BJ (cell line): ENCODE data around the gene MAML3. TPM values are rescaled to one million over a fixed set of nuclear protein-coding genes. Genes with fewer than 3 reads are reported as not detected.
"Not testable (repeated sequence)": the region's sequence is repeated elsewhere in the genome, so short reads cannot be mapped to it uniquely, and the experiment has no call there.

Experiments
- CTCF ChIA-PET: fragments of 350-600 bp; formaldehyde crosslinking; extraction: SDS; loops from one replicate; lab custom pipeline; 2021; ENCODE audit warnings: antibody characterized with exemption, inconsistent platforms; lab: Yijun Ruan, JAX
- POLR2A ChIA-PET: fragments of 300-600 bp; sonication (Branson Sonifier 250); formaldehyde crosslinking; extraction: SDS; loops from one replicate; lab custom pipeline; 2021; ENCODE audit warnings: antibody characterized with exemption; lab: Charles Lee
- DNase-seq: peaks from one replicate; pipeline ENCODE4 v3.0.0-alpha.2; 2011; ENCODE audit warnings: low read depth
- H3K27me3 ChIP-seq: 2 replicates; pipeline ENCODE4 v1.6.0; 2011; ENCODE audit warnings: low read length; ENCODE audit not compliant: control insufficient read depth, insufficient read depth
- H3K36me3 ChIP-seq: 2 replicates; pipeline ENCODE4 v1.5.1; 2011; ENCODE audit warnings: low read length; ENCODE audit not compliant: control insufficient read depth, insufficient read depth
- H3K4me3 ChIP-seq: 2 replicates; pipeline ENCODE4 v1.5.1; 2011; ENCODE audit warnings: low read depth, mild to moderate bottlenecking, control low read depth, low read length
- polyA plus RNA-seq: library from polyadenylated mRNA; depleted of rRNA; stranded (reverse); fragments of >200 nt; gene quantifications from 2 replicates; pipeline ENCODE4 v1.2.3, GENCODE V29; 2011
- TF ChIP-seq, protein P1 (sequence below): IDR thresholded peaks from 2 replicates; pipeline ENCODE4 v1.5.1; 2011; ENCODE audit warnings: low read depth, mild to moderate bottlenecking, control low read depth, inconsistent platforms, low read length, moderate library complexity; ENCODE audit not compliant: insufficient read depth

MAML3 gene
- polyA plus RNA-seq, 1 experiment = 1.6 TPM

DNA sequence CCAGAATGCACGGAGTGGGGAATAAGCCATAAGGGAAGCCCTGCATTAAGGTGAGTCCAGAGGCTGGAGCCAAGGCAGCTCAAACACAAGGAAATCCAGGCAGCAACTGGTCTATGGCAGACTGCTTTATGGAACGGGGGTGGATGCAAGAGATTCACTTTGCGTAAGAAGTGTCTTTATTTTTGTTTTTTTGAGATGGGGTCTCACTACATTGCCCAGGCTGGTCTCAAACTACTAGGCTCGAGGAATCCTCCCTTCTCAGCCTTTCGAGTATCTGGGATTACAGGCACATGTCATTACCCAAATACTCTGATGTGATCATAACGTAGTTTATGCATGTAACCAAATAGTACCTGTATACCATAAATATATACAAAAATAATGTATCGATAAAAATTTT lies 199.5 kb downstream of the MAML3 start:
- Histone ChIP-seq H3K36me3 (no peaks in the 10 kb centered on the region), H3K4me3 (no peak overlapping the region), H3K27me3 (peaks cover 3% of the 10 kb centered on the region)
- POLR2A ChIA-PET = interaction anchor here (0.5 kb wide), 1 partner anchor 412 kb away, joined by 17 read pairs; no protein-coding TSS in a partner anchor
- DNase-seq = no peak
- TF ChIP-seq, protein P1, sequence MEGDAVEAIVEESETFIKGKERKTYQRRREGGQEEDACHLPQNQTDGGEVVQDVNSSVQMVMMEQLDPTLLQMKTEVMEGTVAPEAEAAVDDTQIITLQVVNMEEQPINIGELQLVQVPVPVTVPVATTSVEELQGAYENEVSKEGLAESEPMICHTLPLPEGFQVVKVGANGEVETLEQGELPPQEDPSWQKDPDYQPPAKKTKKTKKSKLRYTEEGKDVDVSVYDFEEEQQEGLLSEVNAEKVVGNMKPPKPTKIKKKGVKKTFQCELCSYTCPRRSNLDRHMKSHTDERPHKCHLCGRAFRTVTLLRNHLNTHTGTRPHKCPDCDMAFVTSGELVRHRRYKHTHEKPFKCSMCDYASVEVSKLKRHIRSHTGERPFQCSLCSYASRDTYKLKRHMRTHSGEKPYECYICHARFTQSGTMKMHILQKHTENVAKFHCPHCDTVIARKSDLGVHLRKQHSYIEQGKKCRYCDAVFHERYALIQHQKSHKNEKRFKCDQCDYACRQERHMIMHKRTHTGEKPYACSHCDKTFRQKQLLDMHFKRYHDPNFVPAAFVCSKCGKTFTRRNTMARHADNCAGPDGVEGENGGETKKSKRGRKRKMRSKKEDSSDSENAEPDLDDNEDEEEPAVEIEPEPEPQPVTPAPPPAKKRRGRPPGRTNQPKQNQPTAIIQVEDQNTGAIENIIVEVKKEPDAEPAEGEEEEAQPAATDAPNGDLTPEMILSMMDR = no peak
- CTCF ChIA-PET = no interaction called here

DNA sequence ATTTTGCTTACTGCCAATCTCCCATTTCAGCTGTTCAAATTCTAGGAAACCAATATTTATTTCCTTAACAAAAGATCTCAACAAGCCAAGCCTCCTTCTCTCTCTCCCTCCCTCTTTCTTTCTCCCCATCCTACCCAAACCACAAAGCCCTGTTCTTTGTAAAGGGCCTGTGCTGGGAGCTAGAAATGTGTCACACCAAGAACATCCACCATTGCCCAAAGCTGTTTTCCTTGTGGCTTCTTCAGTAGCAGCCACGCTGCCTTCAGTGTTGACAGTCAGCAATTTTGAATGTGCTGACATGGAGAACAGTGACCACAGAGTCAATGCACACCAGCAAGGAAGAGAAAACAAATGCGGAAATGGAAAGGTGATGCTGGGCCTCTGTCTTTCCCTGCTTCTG lies 203.0 kb downstream of the MAML3 start:
- CTCF ChIA-PET = interaction anchor here (0.9 kb wide), 1 partner anchor 15 kb away, joined by 3 read pairs; no protein-coding TSS in a partner anchor
- Histone ChIP-seq H3K27me3 (no peaks in the 10 kb centered on the region; the same call in none of the 2 replicates), H3K36me3 (no peaks in the 10 kb centered on the region), H3K4me3 (no peak overlapping the region)
- no peak for DNase-seq
- TF ChIP-seq, protein P1 = no peak
- POLR2A ChIA-PET = no interaction called here

DNA sequence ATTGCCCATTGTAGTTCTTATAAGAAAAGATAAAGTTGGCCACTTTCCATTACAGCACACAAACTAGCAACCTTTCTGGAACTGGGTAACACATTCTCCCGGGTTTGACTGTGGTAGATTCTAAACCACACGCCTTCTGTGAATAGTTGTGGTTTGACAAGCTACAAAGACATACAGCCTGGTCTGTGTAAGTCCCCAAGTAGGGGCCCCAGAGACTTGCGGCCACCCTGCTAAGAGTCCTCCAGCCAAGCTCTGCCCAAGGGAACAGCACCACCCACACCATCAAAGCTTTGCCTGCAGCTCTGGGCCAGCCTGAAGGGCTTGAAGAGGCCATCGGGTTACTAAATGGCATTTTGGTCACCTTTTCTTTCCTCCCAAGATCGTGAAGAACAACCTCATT lies 203.4 kb downstream of the MAML3 start:
- Histone ChIP-seq H3K4me3 (no peak overlapping the region), H3K36me3 (no peaks in the 10 kb centered on the region), H3K27me3 (no peaks in the 10 kb centered on the region; the same call in none of the 2 replicates)
- ChIA-PET POLR2A (no interaction called here), CTCF (interaction anchor here (0.9 kb wide), 1 partner anchor 15 kb away, joined by 3 read pairs; no protein-coding TSS in a partner anchor)
- TF ChIP-seq, protein P1 = no peak
- DNase-seq = no peak

DNA sequence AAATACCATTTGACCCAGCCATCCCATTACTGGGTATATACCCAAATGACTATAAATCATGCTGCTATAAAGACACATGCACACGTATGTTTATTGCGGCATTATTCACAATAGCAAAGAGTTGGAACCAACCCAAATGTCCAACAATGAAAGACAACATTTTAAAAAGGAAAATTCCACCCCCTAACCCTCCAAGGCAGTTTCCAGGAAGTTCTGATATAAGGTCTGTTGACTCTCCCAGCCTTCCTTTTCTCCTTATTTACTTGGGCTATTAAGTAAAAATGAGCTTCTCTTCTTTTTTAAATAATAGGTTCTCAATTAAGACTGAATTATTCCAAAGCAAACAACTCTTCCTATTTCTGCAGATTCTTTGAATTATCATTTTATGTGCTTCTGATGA lies 209.1 kb downstream of the MAML3 start:
- CTCF ChIA-PET, H3K27me3 ChIP-seq, H3K36me3 ChIP-seq, DNase-seq, POLR2A ChIA-PET, H3K4me3 ChIP-seq: not testable (repeated sequence)

DNA sequence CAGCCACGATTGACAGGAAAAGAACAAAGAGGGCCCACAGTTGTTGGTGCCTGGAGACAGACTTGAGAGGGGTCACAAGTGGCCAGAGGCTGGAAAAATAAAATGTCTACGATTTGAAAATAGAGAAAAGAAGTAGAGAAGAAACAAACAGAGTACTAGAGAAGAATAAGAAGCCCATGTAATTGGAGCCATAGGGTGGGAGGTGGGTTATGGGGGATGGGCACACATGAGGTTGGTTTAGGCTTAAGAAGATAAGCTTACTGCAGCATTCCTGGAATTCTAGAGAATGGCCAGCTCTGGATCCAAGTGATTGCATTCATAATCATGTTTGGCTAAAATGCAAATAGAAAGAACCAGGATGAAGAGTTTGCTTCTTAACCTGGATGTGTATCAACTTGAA lies 210.7 kb downstream of the MAML3 start:
- Histone ChIP-seq H3K36me3 (no peaks in the 10 kb centered on the region), H3K4me3 (no peak overlapping the region), H3K27me3 (no peaks in the 10 kb centered on the region)
- ChIA-PET POLR2A (interaction anchor here (0.9 kb wide), 1 partner anchor 771 kb away, joined by 20 read pairs; no protein-coding TSS in a partner anchor), CTCF (no interaction called here)
- TF ChIP-seq, protein P1 = no peak
- DNase-seq = no peak

DNA sequence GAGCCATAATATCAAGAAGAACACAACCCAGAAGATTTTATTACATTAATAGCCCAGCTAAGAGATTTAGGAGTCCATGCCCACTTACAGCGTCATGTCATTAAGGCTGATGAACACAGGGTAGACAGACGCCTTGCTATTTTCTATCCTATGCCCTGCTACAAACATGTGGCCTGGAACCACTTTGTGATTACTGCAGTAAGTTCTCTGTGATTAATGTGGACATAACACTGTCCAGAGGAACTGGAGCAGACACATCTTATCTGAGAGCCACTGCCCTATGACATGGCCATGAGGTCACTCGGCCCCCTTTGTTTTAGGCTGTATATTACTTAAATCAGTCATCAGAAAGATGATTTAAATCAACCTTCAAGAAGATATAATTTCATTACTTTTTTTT lies 211.7 kb downstream of the MAML3 start:
- CTCF ChIA-PET = no interaction called here
- H3K36me3 ChIP-seq = no peaks in the 10 kb centered on the region
- DNase-seq = no peak
- POLR2A ChIA-PET = no interaction called here
- no peaks in the 10 kb centered on the region for H3K27me3 ChIP-seq
- no peak overlapping the region for H3K4me3 ChIP-seq
- TF ChIP-seq, protein P1 = no peak
